GM21717 (cell line): ENCODE data around the gene SCN8A.
"Not testable (repeated sequence)": the region's sequence is repeated elsewhere in the genome, so short reads cannot be mapped to it uniquely, and the experiment has no call there.

Experiments used
- ATAC-seq: cut with Tn5 transposase; IDR thresholded peaks from one replicate; pipeline ENCODE4 v1.9.1; 2021; ENCODE audit warnings: mild to moderate bottlenecking, moderate library complexity; ENCODE audit not compliant: unreplicated experiment

SCN8A gene

GRCh38 chr12:51591016-51591901 is at the start of gene SCN8A:
Gene SCN8A (plus strand): TSS chr12:51591233. CDS start chr12:51662818, 71,585 bp downstream.
- no peak for ATAC-seq

DNA sequence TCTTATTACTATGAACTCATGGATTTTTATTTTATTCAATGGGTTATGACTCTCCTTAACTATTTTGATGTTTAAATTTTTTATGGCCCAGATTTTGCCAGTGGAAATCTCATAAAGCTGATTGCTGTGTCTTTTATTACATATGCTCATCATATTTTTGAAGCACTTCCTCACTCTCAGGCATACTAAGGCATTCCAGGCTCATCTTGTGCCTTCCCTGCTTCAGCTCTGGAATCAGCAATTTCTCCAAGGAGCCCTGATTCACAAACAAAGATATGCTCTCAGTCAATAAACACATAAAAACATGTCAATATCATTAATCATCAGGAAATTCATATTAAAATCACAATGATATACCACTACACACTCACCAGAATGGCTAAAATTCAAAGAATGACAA is 44.9 kb upstream of the SCN8A start:
- ATAC-seq, result no peak

DNA sequence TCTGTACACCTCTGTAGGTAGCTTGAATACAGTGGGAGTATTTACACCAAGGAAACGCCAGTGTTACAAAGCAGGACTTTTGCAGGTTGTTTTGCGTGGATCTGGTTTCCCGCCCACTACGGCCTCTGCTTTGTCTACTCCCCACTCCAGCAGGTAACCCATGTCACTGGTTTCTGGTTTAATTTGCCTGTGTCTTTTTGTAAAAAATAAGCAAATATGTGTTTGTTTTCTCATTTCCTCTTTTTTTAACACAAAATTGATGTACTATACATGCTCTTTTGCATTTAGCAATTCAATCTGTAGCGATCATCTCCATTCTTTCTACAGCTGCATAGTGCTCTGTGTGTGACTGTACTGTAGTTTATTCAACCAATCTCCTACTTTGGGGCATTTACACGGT is 43.4 kb upstream of the SCN8A start:
- ATAC-seq, result no peak

GRCh38 chr12:51548241-51548640 is 42.8 kb upstream of the SCN8A start:
- ATAC-seq, result no peak

- ATAC-seq, result no peak
These were observed 41.4 kb upstream of the SCN8A start for GRCh38 chr12:51549637-51550036.

DNA sequence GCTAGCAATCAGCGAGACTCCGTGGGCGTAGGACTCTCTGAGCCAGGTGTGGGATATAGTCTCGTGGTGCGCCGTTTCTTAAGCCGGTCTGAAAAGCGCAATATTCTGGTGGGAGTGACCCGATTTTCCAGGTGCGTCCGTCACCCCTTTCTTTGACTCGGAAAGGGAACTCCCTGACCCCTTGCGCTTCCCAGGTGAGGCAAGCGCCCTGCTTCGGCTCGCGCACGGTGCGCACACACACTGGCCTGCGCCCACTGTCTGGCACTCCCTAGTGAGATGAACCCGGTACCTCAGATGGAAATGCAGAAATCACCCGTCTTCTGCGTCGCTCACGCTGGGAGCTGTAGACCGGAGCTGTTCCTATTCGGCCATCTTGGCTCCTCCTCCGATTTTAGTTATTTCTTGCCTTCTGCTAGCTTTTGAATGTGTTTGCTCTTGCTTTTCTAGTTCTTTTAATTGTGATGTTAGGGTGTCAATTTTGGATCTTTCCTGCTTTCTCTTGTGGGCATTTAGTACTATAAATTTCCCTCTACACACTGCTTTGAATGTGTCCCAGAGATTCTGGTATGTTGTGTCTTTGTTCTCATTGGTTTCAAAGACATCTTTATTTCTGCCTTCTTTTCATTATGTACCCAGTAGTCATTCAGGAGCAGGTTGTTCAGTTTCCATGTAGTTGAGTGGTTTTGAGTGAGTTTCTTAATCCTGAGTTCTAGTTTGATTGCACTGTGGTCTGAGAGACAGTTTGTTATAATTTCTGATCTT is 22.6 kb upstream of the SCN8A start:
- not testable (repeated sequence) for ATAC-seq

DNA sequence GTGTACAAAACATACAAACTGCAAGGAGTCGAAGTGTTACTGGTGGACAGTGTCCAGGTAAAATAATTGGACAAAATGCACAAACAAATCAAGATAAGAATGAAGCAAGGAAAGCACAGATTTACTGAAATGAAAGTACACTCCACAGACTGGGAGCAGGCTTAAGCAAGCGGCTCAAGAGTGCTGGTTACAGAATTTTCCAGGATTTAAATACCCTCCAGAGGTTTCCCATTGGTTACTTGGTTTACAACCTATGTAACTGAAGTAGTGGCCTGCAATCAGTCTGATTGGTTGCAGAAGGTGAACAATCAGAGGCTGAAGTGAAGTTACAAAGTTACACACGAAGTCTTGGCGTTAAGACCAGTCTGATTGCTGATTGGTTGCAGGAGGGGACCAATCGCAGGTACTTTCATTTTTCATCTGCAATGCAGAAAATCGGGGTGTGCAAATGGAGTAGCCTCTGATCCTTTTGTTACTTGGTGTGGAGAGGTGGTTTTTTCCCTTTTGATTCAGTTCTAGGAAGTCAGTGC is 11.6 kb upstream of the SCN8A start:
- no peak for ATAC-seq

DNA sequence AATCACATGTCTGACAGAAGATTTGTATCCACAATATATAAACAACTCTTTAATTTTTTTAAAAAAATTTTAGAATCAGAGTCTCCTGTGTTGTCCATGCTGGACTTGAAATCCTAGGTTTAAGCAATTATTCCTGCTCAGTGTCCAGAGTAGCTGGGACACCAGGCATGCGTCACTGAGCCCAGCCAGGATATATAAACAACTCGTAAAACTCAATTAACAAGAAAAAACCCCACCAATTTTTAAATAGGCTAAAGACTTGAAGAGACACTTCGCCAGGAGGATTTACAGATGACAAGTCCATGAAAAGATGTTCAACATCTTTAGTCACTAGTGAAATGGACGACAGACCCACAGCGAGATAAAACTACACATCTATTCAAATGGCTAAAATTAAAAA is 2.0 kb upstream of the SCN8A start:
- no peak for ATAC-seq

- no peak for ATAC-seq
These were observed 1.4 kb upstream of the SCN8A start for GRCh38 chr12:51589557-51590176.

- peak; percentile 69 for ATAC-seq
These were observed 552 bp upstream of the SCN8A start for GRCh38 chr12:51590347-51591015.

- no peak for ATAC-seq
These were observed 1.1 kb downstream of the SCN8A start for GRCh38 chr12:51592034-51592705.

DNA sequence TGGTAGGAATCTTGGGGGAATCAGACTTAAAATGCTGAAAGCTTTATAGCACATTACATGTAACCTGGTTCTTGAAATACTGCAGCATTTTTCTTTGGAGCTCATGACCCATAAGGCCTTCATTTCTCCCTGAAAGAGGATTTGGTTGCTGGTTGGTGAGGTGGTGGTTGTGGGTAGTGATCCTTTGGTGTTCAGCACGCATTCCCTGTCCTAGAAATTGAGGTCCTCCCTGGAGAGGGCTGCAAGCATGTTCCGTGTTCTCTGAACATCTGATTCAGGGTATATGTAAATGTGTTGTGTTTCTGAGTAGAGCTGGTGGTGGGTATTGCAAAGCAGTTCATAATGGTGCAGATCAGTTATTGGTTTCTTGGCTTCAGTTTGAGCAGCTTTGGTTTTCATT is 2.0 kb downstream of the SCN8A start:
- ATAC-seq, result no peak

DNA sequence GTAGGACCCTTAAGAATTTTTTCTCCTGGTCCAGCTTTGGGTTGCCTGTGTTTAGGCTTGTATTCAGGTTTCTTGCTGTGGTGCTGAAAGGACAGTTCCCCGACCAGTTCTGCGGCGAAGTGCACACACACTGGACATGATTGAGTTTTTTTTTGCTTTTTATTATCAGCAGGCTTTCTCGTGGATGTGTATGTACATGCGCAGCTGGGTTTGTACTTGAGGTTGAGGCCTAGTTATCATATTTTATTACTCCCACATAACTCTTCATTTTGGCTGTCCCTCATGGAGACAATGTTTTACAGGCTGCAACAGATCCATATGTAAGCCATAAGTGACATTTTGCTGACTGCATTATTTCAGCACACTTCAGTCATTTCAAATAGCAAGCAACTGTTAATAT is 2.5 kb downstream of the SCN8A start:
- ATAC-seq, result no peak

GRCh38 chr12:51598156-51598555 is 7.1 kb downstream of the SCN8A start:
- no peak for ATAC-seq

GRCh38 chr12:51600721-51601120 is 9.7 kb downstream of the SCN8A start:
- no peak for ATAC-seq

- ATAC-seq, result no peak
These were observed 10.2 kb downstream of the SCN8A start for GRCh38 chr12:51601241-51601640.

GRCh38 chr12:51605896-51606295 is 14.9 kb downstream of the SCN8A start:
- ATAC-seq, result not testable (repeated sequence)

GRCh38 chr12:51607197-51607596 is 16.2 kb downstream of the SCN8A start:
- not testable (repeated sequence) for ATAC-seq

GRCh38 chr12:51620448-51620847 is 29.4 kb downstream of the SCN8A start:
- no peak for ATAC-seq
